ENCODE results near the gene KCNMA1. TPM values are rescaled to one million over a fixed set of nuclear protein-coding genes. Genes with fewer than 3 reads are reported as not detected.

The KCNMA1 gene
- polyA plus RNA-seq, 1 experiment: 21.4 TPM

DNA sequence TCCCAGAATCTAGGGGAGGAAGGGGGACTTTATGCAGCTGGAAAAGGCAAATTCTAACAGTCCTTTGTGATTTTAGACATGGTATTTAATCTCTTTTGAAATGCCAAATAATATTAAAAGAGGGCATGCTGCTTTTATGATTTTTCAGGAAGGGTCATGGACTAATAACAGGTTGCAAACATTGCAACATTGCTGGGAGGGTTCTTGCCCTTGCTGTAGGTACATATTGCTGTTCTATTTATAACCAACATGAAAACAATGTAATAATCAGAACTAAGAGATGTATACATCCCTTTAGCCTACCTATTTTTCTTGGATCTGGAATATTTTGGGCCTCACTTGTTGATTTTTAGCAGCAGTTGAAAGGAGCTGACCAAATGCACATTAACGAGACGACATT lies 411.6 kb downstream of the KCNMA1 start:
- H3K4me3 ChIP-seq (ENCODE audit: low read depth, low read length): no peak overlapping the region
- DNase-seq (ENCODE audit: low read depth): no peak
- TF ChIP-seq, protein P1, sequence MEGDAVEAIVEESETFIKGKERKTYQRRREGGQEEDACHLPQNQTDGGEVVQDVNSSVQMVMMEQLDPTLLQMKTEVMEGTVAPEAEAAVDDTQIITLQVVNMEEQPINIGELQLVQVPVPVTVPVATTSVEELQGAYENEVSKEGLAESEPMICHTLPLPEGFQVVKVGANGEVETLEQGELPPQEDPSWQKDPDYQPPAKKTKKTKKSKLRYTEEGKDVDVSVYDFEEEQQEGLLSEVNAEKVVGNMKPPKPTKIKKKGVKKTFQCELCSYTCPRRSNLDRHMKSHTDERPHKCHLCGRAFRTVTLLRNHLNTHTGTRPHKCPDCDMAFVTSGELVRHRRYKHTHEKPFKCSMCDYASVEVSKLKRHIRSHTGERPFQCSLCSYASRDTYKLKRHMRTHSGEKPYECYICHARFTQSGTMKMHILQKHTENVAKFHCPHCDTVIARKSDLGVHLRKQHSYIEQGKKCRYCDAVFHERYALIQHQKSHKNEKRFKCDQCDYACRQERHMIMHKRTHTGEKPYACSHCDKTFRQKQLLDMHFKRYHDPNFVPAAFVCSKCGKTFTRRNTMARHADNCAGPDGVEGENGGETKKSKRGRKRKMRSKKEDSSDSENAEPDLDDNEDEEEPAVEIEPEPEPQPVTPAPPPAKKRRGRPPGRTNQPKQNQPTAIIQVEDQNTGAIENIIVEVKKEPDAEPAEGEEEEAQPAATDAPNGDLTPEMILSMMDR (IDR thresholded peaks at IDR 0.05; ENCODE audit: insufficient read depth, low read depth, low read length): no peak
- no peaks in the 10 kb centered on the region for H3K36me3 ChIP-seq (ENCODE audit: control insufficient read depth, insufficient read depth, low read length)
- ChIA-PET POLR2A (no interaction called here), CTCF (no interaction called here)
- no peaks in the 10 kb centered on the region for H3K27me3 ChIP-seq (ENCODE audit: control insufficient read depth, insufficient read depth, low read length)

DNA sequence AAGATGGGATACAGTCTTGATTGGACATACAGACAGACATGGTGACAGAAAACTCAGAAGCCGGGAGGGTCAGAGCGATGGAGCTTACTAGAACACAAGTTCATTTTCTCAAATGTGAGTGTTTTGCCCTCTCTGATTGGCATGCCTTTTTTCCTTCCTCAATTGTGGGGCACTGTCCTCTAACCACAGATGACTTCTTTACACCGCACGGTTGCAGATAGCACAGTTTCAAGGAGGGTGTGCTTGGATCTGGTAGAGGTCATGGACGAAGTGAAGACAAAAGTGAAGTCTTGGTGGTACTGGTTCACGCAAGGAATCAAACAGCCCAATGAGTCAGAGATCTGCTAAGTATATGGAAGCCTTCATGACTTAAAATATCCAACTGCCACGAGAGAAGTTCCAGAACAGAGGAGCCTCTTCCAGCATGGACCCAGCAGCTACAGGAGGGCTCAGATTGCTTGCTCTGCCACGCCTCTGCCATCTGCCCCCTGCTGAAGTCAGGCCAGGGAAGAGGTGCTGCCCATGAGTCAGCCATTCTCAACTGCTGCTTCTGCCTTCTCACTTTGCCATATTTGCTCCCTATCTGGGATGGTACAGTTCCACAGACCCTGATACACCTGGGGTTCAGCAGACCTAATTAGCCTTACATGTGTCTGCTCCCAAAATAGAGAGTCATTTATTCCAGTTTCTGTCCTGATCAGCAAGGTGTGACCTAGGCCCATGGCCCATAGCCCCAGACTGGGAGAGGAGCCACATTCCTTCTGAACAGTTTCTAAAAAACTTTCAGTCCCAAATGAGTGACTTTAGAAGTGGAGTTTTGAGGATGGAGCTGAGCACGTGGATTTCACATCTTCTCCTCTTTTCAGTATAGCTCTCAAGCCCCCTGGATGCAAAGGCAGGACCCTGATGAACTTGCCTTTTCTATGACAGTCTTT lies 413.8 kb downstream of the KCNMA1 start:
- H3K36me3 ChIP-seq (ENCODE audit: control insufficient read depth, insufficient read depth, low read length): no peaks in the 10 kb centered on the region
- H3K27me3 ChIP-seq (ENCODE audit: control insufficient read depth, insufficient read depth, low read length): no peaks in the 10 kb centered on the region
- H3K4me3 ChIP-seq (ENCODE audit: low read depth, low read length): no peak overlapping the region
- ChIA-PET POLR2A (no interaction called here), CTCF (no interaction called here)
- DNase-seq (ENCODE audit: low read depth): no peak
- TF ChIP-seq, protein P1 (IDR thresholded peaks at IDR 0.05; ENCODE audit: insufficient read depth, low read depth, low read length): no peak

- Histone ChIP-seq H3K27me3 (ENCODE audit: control insufficient read depth, insufficient read depth, low read length) (no peaks in the 10 kb centered on the region), H3K36me3 (ENCODE audit: control insufficient read depth, insufficient read depth, low read length) (no peaks in the 10 kb centered on the region), H3K4me3 (ENCODE audit: low read depth, low read length) (no peak overlapping the region)
- no peak for DNase-seq (ENCODE audit: low read depth)
- TF ChIP-seq, protein P1 (IDR thresholded peaks at IDR 0.05; ENCODE audit: insufficient read depth, low read depth, low read length): no peak
- ChIA-PET POLR2A (no interaction called here), CTCF (interaction anchor here (0.6 to 1.7 kb wide), 3 partner anchors 12 to 1059 kb away, joined by 4 to 5 read pairs (median 5); no protein-coding TSS in a partner anchor)
Observed at GRCh38 chr10:77220150-77220549, 417.5 kb downstream of the KCNMA1 start.

GRCh38 chr10:77219046-77219445 lies 418.6 kb downstream of the KCNMA1 start:
- POLR2A ChIA-PET: interaction anchor here (0.6 kb wide), 1 partner anchor 32 kb away, joined by 3 read pairs; no protein-coding TSS in a partner anchor
- DNase-seq (ENCODE audit: low read depth): no peak
- H3K4me3 ChIP-seq (ENCODE audit: low read depth, low read length): no peak overlapping the region
- CTCF ChIA-PET: interaction anchor here (1.6 kb wide), 1 partner anchor 11 kb away, joined by 5 read pairs; no protein-coding TSS in a partner anchor
- H3K36me3 ChIP-seq (ENCODE audit: control insufficient read depth, insufficient read depth, low read length): no peaks in the 10 kb centered on the region
- TF ChIP-seq, protein P1 (IDR thresholded peaks at IDR 0.05; ENCODE audit: insufficient read depth, low read depth, low read length): no peak
- H3K27me3 ChIP-seq (ENCODE audit: control insufficient read depth, insufficient read depth, low read length): no peaks in the 10 kb centered on the region

DNA sequence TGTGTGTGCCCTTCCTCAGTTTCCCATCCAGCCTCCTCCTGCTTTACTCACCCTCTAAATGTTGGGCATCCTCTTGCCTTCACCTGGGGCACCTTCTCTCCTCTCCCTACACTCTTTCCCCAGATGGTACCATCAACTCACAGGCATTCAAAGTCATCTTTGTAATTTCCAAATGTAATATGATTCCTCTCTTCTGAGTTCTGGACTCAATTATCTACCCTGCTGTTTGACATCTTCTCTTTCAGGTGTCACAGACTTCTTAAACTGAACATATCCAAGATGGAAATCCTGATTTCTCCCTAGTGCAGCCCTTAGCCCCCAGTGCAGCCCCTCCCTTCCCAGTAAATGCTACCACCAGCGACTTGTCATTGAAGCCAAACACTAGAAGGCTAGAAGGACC lies 422.8 kb downstream of the KCNMA1 start:
- Histone ChIP-seq H3K27me3 (ENCODE audit: control insufficient read depth, insufficient read depth, low read length) (no peaks in the 10 kb centered on the region), H3K4me3 (ENCODE audit: low read depth, low read length) (no peak overlapping the region), H3K36me3 (ENCODE audit: control insufficient read depth, insufficient read depth, low read length) (no peaks in the 10 kb centered on the region)
- TF ChIP-seq, protein P1 (IDR thresholded peaks at IDR 0.05; ENCODE audit: insufficient read depth, low read depth, low read length): no peak
- no peak for DNase-seq (ENCODE audit: low read depth)
- ChIA-PET CTCF (no interaction called here), POLR2A (no interaction called here)
